ENCODE measurements around the gene OR1Q1.

GRCh38 chr9:122580360-122580759 lies 34.2 kb upstream of the OR1Q1 start:
- TF ChIP-seq CTCF (IDR thresholded peaks at IDR 0.05; ENCODE audit: poor library complexity), result no peak
- no peak for TF ChIP-seq EZH2 (IDR thresholded peaks at IDR 0.05; ENCODE audit: borderline replicate concordance)
- TF ChIP-seq EZH2phosphoT487 (IDR thresholded peaks at IDR 0.05; ENCODE audit: low read depth, severe bottlenecking, unreplicated experiment), result no peak
